Measurements from ENCODE around the gene ALDH3B2. TPM values are rescaled to one million over a fixed set of nuclear protein-coding genes. Genes with fewer than 3 reads are reported as not detected.
A peak's percentile ranks its signal among the peaks of the same experiment; 100 is the strongest.
"Not testable (repeated sequence)": the region's sequence is repeated elsewhere in the genome, so short reads cannot be mapped to it uniquely, and the experiment has no call there.

The ALDH3B2 gene
- total RNA-seq, 1 donor from 2014 or later: 0.65 TPM

DNA sequence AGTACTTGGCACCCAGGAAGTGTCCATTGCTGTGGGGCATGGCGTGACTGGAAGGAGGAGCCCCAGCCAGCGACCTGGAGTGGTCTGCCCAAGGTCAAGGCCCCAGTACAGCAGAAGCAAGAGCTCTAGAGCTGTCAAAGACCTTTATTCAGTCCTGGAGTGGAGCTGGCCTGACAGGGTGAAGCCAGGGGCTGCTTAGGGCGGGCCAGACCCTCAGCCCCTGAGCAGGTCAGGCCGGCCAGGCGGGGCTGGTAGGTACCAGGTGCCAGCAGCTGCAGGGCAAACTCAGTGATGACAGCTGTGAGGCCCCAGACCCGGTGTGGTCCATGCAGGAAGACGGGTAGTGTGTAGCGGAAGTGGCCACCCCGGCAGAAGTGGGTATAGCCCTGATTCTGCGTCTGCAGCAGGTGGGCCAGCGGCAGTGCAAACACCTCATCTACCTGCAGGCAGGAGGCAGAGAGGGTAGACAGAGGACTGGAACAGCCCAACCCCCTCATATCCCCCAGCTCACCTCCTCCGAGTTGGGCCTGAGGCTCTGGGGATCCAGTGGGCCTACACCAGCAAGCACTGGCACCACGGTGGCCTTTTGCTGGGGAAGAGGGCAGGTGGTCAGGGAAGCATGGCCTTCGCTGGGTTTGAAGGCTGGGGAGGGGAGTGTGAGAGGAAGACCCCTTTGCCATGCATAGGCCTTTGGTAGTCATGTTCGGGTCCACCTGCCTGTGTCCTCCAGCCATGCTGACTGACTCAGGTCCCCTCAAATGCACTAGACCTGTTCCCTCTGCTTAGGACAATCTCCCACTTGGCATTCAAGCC lies 46.4 kb downstream of the ALDH3B2 start:
- intact Hi-C loops (cut with DNase I): no loop called here
- ATAC-seq: no peak
- Histone ChIP-seq H3K4me1 (peaks cover 14% of the 10 kb centered on the region), H3K27me3 (ENCODE audit: low read depth) (no peaks in the 10 kb centered on the region), H3K27ac (no peak overlapping the region), H3K4me3 (no peak overlapping the region), H3K36me3 (no peaks in the 10 kb centered on the region), H3K9me3 (no peaks in the 10 kb centered on the region)
- TF ChIP-seq, protein P1, sequence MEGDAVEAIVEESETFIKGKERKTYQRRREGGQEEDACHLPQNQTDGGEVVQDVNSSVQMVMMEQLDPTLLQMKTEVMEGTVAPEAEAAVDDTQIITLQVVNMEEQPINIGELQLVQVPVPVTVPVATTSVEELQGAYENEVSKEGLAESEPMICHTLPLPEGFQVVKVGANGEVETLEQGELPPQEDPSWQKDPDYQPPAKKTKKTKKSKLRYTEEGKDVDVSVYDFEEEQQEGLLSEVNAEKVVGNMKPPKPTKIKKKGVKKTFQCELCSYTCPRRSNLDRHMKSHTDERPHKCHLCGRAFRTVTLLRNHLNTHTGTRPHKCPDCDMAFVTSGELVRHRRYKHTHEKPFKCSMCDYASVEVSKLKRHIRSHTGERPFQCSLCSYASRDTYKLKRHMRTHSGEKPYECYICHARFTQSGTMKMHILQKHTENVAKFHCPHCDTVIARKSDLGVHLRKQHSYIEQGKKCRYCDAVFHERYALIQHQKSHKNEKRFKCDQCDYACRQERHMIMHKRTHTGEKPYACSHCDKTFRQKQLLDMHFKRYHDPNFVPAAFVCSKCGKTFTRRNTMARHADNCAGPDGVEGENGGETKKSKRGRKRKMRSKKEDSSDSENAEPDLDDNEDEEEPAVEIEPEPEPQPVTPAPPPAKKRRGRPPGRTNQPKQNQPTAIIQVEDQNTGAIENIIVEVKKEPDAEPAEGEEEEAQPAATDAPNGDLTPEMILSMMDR (IDR thresholded peaks at IDR 0.05): no peak
- DNase-seq: peak; percentile 36

DNA sequence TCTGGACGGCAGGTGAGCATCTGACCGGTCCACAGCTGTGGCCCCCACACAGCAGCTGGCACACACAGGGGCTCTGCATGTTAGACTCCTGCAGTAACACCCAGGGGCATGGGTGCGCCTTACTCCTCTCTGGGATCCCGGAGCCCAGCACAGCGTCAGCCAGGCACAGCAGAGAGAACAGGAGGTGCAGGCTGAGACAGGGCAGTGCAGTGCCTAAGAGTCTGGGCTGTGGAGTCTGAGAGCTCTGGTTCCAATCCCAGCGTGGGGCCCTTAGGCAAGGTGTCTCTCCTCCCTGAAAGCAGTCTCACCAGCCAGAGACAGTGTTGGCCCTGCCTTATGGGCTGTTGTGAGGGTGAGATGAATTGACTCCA lies 47.0 kb downstream of the ALDH3B2 start:
- no peaks in the 10 kb centered on the region for H3K36me3 ChIP-seq
- DNase-seq: no peak
- no peak overlapping the region for H3K27ac ChIP-seq
- peaks cover 14% of the 10 kb centered on the region for H3K4me1 ChIP-seq
- TF ChIP-seq, protein P1 (IDR thresholded peaks at IDR 0.05): no peak
- no peaks in the 10 kb centered on the region for H3K27me3 ChIP-seq (ENCODE audit: low read depth)
- no peaks in the 10 kb centered on the region for H3K9me3 ChIP-seq
- no peak for ATAC-seq
- H3K4me3 ChIP-seq: no peak overlapping the region
- intact Hi-C loops (cut with DNase I): no loop called here

DNA sequence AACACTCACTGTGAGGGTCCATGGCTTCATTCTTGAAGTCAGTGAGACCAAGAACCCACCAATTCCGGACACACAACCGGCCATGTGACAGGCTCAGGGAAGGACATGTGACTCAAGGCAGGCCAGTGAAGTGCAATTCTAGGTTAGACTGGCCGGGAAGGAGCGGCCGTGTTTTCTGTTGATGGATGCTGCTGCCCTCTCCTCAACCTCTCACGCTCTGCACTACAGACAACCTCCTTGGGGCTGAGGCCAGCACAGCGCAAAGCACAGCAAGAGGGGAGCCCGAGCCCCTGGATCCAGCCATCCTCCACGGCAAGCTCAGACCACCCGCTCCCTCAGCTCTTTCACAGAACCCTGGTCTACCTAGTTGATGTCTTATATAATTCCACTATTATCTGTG lies 47.5 kb downstream of the ALDH3B2 start:
- ATAC-seq: no peak
- Histone ChIP-seq H3K27me3 (ENCODE audit: low read depth) (no peaks in the 10 kb centered on the region), H3K36me3 (no peaks in the 10 kb centered on the region), H3K27ac (no peak overlapping the region), H3K4me1 (peaks cover 14% of the 10 kb centered on the region), H3K4me3 (no peak overlapping the region), H3K9me3 (no peaks in the 10 kb centered on the region)
- TF ChIP-seq, protein P1 (IDR thresholded peaks at IDR 0.05): no peak
- no peak for DNase-seq
- intact Hi-C loops (cut with DNase I): no loop called here

DNA sequence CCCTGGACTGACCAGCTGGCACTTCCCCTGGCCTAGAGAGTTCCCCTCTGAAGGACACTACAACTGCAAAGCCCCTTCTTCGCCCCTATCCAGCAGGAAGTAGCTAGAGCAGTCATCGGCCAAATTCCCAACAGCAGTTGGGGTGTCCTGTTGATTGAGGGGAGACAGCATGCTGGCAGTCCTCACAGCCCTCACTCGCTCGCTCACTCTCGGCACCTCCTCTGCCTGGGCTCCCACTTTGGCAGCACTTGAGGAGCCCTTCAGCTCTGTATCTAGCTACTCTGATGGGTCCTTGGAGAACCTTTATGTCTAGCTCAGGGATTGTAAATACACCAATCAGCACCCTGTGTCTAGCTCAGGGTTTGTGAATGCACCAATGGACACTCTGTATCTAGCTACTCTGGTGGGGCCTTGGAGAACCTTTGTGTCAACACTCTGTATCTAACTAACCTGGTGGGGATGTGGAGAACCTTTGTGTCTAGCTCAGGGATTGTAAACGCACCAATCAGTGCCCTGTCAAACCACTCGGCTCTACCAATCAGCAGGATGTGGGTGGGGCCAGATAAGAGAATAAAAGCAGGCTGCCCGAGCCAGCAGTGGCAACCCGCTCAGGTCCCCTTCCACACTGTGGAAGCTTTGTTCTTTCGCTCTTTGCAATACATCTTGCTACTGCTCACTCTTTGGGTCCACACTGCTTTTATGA lies 48.1 kb downstream of the ALDH3B2 start:
- H3K27ac ChIP-seq; H3K27me3 ChIP-seq (ENCODE audit: low read depth); intact Hi-C loops (cut with DNase I); DNase-seq; ATAC-seq; H3K36me3 ChIP-seq; H3K9me3 ChIP-seq; H3K4me3 ChIP-seq: not testable (repeated sequence)
- peaks cover 14% of the 10 kb centered on the region for H3K4me1 ChIP-seq

DNA sequence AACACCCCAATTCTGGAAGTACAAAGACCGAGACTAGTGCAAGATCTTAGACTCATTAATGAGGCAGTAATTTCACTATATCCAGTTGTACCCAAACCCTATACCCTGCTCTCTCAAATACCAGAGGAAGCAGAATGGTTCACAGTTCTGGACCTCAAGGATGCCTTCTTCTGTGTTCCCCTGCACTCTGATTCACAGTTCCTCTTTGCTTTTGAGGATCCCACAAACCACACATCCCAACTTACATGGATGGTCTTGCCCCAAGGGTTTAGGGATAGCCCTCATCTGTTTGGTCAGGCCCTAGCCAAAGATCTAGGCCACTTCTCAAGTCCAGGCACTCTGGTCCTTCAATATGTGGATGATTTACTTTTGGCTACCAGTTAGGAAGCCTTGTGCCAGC lies 50.6 kb downstream of the ALDH3B2 start:
- H3K27me3 ChIP-seq (ENCODE audit: low read depth); ATAC-seq; H3K4me1 ChIP-seq; intact Hi-C loops (cut with DNase I); H3K27ac ChIP-seq; DNase-seq; H3K4me3 ChIP-seq; H3K9me3 ChIP-seq; H3K36me3 ChIP-seq: not testable (repeated sequence)

DNA sequence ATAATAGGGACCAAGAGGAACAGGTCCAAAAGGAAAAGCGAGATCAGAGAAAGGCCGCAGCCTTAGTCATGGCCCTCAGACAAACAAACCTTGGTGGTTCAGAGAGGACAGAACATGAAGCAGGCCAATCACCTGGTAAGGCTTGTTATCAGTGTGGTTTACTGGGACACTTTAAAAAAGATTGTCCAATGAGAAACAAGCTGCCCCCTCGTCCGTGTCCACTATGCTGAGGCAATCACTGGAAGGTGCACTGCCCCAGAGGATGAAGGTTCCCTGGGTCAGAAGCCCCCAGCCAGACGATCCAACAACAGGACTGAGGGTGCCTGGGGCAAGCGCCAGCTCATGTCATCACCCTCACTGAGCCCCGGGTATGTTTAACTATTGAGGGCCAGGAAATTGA lies 51.5 kb downstream of the ALDH3B2 start:
- H3K9me3 ChIP-seq; H3K27ac ChIP-seq; ATAC-seq; H3K27me3 ChIP-seq (ENCODE audit: low read depth); intact Hi-C loops (cut with DNase I); H3K4me3 ChIP-seq; H3K4me1 ChIP-seq; H3K36me3 ChIP-seq; DNase-seq: not testable (repeated sequence)

DNA sequence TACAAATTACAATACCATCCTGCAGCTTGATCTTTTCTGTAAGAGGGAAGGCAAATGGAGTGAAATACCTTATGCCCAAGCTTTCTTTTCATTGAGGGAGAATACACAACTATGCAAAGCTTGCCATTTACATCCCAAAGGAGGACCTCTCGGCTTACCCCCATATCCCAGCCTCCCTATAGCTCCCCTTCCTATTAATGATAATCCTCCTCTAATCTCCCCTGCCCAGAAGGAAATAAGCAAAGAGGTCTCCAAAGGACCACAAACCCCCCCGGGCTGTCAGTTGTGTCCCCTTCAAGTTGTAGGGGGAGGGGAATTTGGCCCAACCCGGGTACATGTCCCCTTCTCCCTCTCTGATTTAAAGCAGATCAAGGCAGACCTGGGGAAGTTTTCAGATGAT lies 52.5 kb downstream of the ALDH3B2 start:
- ATAC-seq; H3K27ac ChIP-seq; intact Hi-C loops (cut with DNase I); H3K36me3 ChIP-seq; H3K9me3 ChIP-seq; H3K4me3 ChIP-seq; H3K4me1 ChIP-seq; H3K27me3 ChIP-seq (ENCODE audit: low read depth); DNase-seq: not testable (repeated sequence)

DNA sequence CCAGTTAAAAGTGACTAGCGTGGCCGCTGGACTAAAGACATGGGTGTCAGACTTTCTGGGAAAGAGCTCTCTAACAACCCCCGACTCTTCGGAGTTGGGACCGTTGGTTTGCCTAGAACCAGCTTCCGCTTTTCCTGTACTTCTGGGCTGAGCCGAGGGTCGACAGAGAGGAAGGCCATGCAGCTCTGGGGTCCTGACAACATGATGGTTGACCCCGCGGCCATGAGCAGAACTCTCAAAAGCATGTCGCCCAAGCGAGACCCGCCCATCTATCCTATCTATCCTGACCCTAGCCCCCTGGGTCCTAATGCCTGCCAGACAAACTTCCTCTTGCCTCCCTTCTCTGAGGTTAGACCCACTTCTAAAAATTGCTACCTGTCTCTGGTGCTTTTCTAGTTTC lies 53.8 kb downstream of the ALDH3B2 start:
- H3K27me3 ChIP-seq (ENCODE audit: low read depth); H3K36me3 ChIP-seq; H3K27ac ChIP-seq; H3K4me1 ChIP-seq; H3K4me3 ChIP-seq; ATAC-seq; H3K9me3 ChIP-seq; intact Hi-C loops (cut with DNase I); DNase-seq: not testable (repeated sequence)

DNA sequence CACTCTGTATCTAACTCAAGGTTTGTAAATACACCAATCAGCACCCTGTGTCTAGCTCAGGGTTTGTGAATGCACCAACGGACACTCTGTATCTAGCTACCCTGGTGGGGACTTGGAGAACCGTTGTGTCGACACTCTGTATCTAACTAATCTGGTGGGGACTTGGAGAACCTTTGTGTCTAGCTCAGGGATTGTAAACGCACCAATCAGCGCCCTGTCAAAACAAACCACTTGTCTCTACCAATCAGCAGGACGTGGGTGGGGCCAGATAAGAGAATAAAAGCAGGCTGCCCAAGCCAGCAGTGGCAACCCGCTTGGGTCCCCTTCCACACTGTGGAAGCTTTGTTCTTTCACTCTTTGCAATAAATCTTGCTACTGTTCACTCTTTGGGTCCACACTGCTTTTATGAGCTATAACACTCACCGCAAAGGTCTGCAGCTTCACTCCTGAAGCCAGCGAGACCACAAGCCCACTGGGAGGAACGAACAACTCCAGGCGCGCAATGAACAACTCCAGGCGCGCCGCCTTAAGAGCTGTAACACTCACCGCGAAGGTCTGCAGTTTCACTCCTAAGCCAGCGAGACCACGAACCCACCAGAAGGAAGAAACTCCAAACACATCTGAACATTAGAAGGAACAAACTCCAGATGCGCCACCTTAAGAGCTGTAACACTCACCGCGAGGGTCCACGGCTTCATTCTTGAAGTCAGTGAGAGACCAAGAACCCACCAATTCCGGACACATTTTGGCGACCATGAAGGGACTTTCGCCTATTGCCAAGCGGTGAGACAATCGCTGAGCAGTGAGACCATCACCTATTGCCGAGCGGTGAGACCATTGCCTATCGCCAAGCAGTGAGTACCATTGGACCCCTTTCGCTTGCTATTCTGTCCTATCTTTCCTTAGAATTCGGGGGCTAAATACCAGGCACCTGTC lies 54.5 kb downstream of the ALDH3B2 start:
- H3K27ac ChIP-seq; intact Hi-C loops (cut with DNase I); H3K9me3 ChIP-seq; H3K36me3 ChIP-seq; ATAC-seq; H3K4me1 ChIP-seq; H3K27me3 ChIP-seq (ENCODE audit: low read depth); H3K4me3 ChIP-seq; DNase-seq: not testable (repeated sequence)

All from lower lobe of right lung (tissue), 2 donors.